ENCODE results near the gene YJEFN3. TPM values are rescaled to one million over a fixed set of nuclear protein-coding genes. Genes with fewer than 3 reads are reported as not detected.

Gene YJEFN3
- total and polyA plus RNA-seq, 7 donors, result 1.00 to 2.9 (median 1.4) TPM

DNA sequence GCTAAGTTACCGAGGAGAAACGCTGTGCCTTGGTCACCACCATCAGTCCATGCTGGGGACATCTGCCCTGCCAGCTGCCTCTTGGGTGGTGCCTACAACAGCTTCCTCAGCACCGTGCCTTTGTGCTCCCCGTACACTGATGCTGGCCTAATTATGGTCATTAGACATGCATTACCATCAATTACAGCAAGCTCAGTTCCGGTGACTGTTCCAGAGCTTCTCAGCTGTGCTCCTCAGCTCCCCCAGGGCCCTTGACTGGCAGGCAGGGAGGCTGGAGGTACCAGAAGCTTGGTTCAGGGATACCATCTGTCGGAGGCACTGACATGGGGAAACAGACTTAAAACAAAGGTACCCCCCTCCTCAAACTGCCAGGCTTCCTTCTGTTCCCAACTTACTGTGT, 49.5 kb downstream of the YJEFN3 start:
- no peaks in the 10 kb centered on the region for H3K4me1 ChIP-seq
- no peak for ATAC-seq
- no peak overlapping the region for H3K4me3 ChIP-seq
- 34 to 51% (median 39%) methylated on average over 6 of the region's 6 CpGs for whole genome bisulfite sequencing, 3 donors
- DNase-seq, result no peak
- H3K27ac ChIP-seq, result no peak overlapping the region
- intact Hi-C loops (cut with DNase I), result no loop called here
- no peak for TF ChIP-seq CTCF (IDR thresholded peaks at IDR 0.05)
- no peaks in the 10 kb centered on the region for H3K27me3 ChIP-seq (ENCODE audit: insufficient read depth in 3 of 3, low read length in 2 of 3)
- H3K36me3 ChIP-seq (ENCODE audit: insufficient read depth in 1 of 2, low read depth in 1 of 2), result no peaks in the 10 kb centered on the region
- H3K9me3 ChIP-seq, result no peaks in the 10 kb centered on the region

DNA sequence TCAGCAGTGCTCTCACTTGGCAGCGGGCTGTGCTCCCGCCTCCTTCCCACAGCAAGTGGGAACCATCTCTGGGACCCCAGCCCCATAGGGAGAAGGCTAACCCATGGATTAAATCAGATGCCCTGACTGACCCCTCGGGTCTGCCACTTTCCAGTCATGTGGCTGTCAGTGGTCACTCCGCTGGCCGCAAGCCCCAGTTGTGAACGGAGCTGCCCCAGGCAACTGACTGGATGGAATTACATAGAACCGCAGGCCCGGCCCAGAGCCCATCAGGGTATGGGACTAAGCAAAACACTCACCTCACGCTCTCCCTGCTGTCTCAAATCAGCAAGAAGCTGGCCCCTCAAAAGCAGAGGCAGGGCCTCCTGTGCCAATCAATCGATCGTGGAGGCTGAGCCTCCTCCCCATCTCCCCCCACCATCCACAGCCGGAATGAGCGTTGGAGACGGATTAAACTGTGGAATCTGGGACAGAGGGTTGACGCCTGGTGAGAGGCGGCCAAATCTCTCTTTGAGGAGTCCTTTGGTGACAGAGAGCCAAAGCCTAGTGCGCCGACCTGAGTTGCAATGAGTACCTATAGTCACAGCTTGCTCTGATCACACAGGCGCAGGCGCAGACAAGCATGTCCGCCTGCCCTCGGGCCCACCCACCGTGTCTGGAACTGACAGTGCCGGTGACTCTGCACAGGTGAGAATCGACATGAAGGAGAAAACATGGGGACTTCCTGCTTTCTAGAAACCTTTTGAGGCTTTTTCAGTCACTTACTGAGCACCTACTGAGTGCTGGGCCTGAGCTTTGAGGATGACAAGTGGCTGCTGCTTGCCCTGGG, 51.0 kb downstream of the YJEFN3 start:
- no peak for ATAC-seq

DNA sequence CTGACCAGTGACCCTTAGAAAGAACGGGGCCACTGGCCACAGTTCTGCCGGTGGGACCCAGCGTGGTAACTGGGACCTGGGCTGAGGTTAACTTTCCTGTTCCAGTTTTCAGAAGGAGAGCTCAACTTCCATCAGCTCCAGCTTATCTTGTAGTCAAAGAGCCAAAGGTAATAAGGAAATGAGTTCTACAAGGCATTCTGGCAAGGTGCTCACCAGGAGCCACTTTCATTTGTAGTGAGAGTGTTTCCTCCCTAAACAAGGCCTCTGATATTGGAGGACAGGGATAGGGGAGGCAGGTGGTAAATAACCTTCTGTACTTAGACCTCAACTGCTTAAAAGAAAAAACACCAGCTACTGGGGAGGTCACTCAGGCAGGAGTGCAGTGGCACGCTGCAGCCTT, 51.7 kb downstream of the YJEFN3 start:
- H3K4me3 ChIP-seq, result no peak overlapping the region
- no peak overlapping the region for H3K27ac ChIP-seq
- H3K4me1 ChIP-seq, result no peaks in the 10 kb centered on the region
- H3K27me3 ChIP-seq (ENCODE audit: insufficient read depth in 3 of 3, low read length in 2 of 3), result no peaks in the 10 kb centered on the region
- 93 to 95% (median 93%) methylated on average over 4 of the region's 4 CpGs for WGBS, 3 donors
- H3K9me3 ChIP-seq, result no peaks in the 10 kb centered on the region
- intact Hi-C loops (cut with DNase I), result no loop called here
- TF ChIP-seq CTCF (IDR thresholded peaks at IDR 0.05), result no peak
- H3K36me3 ChIP-seq (ENCODE audit: insufficient read depth in 1 of 2, low read depth in 1 of 2), result no peaks in the 10 kb centered on the region
- DNase-seq, result no peak
- ATAC-seq, result no peak

More for the DNA sequence above, 51.0 kb downstream of the YJEFN3 start:
- Histone ChIP-seq H3K27ac (no peak overlapping the region), H3K9me3 (no peaks in the 10 kb centered on the region), H3K4me3 (no peak overlapping the region), H3K4me1 (no peaks in the 10 kb centered on the region), H3K27me3 (ENCODE audit: insufficient read depth in 3 of 3, low read length in 2 of 3) (no peaks in the 10 kb centered on the region), H3K36me3 (ENCODE audit: insufficient read depth in 1 of 2, low read depth in 1 of 2) (no peaks in the 10 kb centered on the region)
- intact Hi-C loops (cut with DNase I), result no loop called here
- no peak for TF ChIP-seq CTCF (IDR thresholded peaks at IDR 0.05)
- 73 to 75% (median 75%) methylated on average over 25 of the region's 25 CpGs for WGBS, 3 donors
- DNase-seq, result no peak

DNA sequence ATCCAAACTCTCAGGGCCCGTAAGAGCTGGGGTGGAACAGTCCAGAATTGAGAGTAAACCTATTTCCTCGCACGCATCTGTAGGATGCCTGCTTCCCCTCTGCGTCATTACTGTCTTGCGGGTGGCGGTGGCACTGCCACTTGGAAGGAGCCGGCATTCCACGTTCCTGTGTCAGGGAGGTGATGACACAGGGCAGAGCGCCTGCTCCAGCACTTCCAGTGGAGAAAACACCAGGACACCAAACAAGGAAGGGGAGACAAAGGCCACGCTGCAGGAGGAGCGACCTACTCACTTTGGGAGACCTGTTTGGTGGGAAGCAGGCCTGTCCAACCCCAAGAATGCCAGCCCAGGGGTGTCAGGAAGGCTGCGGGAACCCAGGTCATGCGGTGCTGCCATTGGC, 52.7 kb downstream of the YJEFN3 start:
- Histone ChIP-seq H3K4me1 (no peaks in the 10 kb centered on the region), H3K27ac (no peak overlapping the region), H3K9me3 (no peaks in the 10 kb centered on the region), H3K27me3 (ENCODE audit: insufficient read depth in 3 of 3, low read length in 2 of 3) (no peaks in the 10 kb centered on the region), H3K36me3 (ENCODE audit: insufficient read depth in 1 of 2, low read depth in 1 of 2) (no peaks in the 10 kb centered on the region), H3K4me3 (no peak overlapping the region)
- DNase-seq (no peak), ATAC-seq (no peak)
- intact Hi-C loops (cut with DNase I), result no loop called here
- no peak for TF ChIP-seq CTCF (IDR thresholded peaks at IDR 0.05)
- WGBS, 3 donors, result 91 to 93% (median 92%) methylated on average over 13 of the region's 13 CpGs

DNA sequence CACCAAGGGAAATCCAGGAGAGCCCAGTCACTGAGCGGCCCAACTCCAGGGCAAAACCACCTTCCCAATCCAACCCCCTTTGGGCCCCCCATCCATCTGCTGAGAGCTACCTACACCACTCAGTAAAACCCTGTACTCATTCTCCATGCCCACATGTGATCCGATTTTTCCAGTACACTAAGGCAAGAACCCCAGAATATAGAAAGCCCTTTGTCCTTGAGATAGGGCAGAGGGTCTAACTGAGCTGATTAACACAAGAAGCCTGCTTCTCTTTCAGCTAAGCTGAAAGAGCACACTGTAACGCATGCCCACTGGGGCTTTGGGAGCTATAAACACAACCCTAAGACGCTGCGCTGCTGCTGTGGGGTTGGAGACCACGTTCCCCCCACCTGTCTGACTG, 53.8 kb downstream of the YJEFN3 start:
- no peak for DNase-seq
- 74 to 82% (median 78%) methylated on average over 6 of the region's 6 CpGs for WGBS, 3 donors

More for the DNA sequence above, 53.8 kb downstream of the YJEFN3 start:
- H3K36me3 ChIP-seq (ENCODE audit: insufficient read depth in 1 of 2, low read depth in 1 of 2), result no peaks in the 10 kb centered on the region
- no peaks in the 10 kb centered on the region for H3K9me3 ChIP-seq
- H3K4me1 ChIP-seq, result no peaks in the 10 kb centered on the region
- H3K4me3 ChIP-seq, result no peak overlapping the region
- no peak overlapping the region for H3K27ac ChIP-seq
- no peak for ATAC-seq
- no peak for TF ChIP-seq CTCF (IDR thresholded peaks at IDR 0.05)
- intact Hi-C loops (cut with DNase I), result no loop called here
- no peaks in the 10 kb centered on the region for H3K27me3 ChIP-seq (ENCODE audit: insufficient read depth in 3 of 3, low read length in 2 of 3)

All from psoas muscle (tissue), 8 donors.